ENCODE results near the gene OSBPL8.

Gene OSBPL8

GRCh38 chr12:76445462-76445861, 114.1 kb downstream of the OSBPL8 start:
- no peak for TF ChIP-seq CTCF (IDR thresholded peaks at IDR 0.05; ENCODE audit: insufficient read depth, low read length, missing control alignments)
- DNase-seq (ENCODE audit: low read depth, low spot score), result no peak
- no peak overlapping the region for H3K4me3 ChIP-seq (ENCODE audit: low read depth, low read length)
- POLR2A ChIA-PET, result no interaction called here
- CTCF ChIA-PET, result interaction anchor here (1.2 kb wide), 1 partner anchor 10 kb away, joined by 3 read pairs; no protein-coding TSS in a partner anchor

- TF ChIP-seq CTCF (IDR thresholded peaks at IDR 0.05; ENCODE audit: insufficient read depth, low read length, missing control alignments), result no peak
- ChIA-PET CTCF (interaction anchor here (1.5 kb wide), 1 partner anchor 11 kb away, joined by 7 read pairs; no protein-coding TSS in a partner anchor), POLR2A (no interaction called here)
- H3K4me3 ChIP-seq (ENCODE audit: low read depth, low read length), result no peak overlapping the region
- DNase-seq (ENCODE audit: low read depth, low spot score), result no peak
Measured at GRCh38 chr12:76444408-76444984, 115.1 kb downstream of the OSBPL8 start.

- POLR2A ChIA-PET, result no interaction called here
- H3K4me3 ChIP-seq (ENCODE audit: low read depth, low read length), result no peak overlapping the region
- DNase-seq (ENCODE audit: low read depth, low spot score), result no peak
- CTCF ChIA-PET, result interaction anchor here (1.2 kb wide), 2 partner anchors 10 to 14 kb away, joined by 3 to 4 read pairs; no protein-coding TSS in a partner anchor
- TF ChIP-seq CTCF (IDR thresholded peaks at IDR 0.05; ENCODE audit: insufficient read depth, low read length, missing control alignments), result no peak
Measured at GRCh38 chr12:76441016-76441415, 118.6 kb downstream of the OSBPL8 start.

- no peak for DNase-seq (ENCODE audit: low read depth, low spot score)
- POLR2A ChIA-PET, result no interaction called here
- CTCF ChIA-PET, result no interaction called here
- no peak for TF ChIP-seq CTCF (IDR thresholded peaks at IDR 0.05; ENCODE audit: insufficient read depth, low read length, missing control alignments)
- no peak overlapping the region for H3K4me3 ChIP-seq (ENCODE audit: low read depth, low read length)
Measured at GRCh38 chr12:76432733-76433132, 126.8 kb downstream of the OSBPL8 start.

GRCh38 chr12:76428117-76428516, 131.5 kb downstream of the OSBPL8 start:
- no peak overlapping the region for H3K4me3 ChIP-seq (ENCODE audit: low read depth, low read length)
- DNase-seq (ENCODE audit: low read depth, low spot score), result no peak
- ChIA-PET CTCF (no interaction called here), POLR2A (no interaction called here)
- no peak for TF ChIP-seq CTCF (IDR thresholded peaks at IDR 0.05; ENCODE audit: insufficient read depth, low read length, missing control alignments)

DNA sequence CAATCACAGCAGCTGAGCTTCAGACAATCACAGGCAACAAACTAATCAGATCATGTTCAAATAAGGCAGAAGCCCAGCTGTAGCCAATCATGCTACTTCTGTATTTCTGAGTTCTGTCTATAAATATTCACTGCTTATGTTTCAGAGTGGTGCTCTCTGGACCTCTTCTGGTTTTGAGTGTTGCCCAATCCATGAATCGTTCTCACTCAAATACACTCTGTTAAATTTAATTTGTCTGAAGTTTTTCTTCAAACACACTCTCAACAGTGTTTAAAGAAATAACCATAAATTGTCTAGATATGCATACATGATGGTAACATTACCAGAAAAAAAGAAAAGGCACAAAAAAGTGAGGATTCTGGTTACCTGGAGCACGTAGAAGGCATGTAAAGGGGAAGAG, 133.4 kb downstream of the OSBPL8 start:
- POLR2A ChIA-PET, result no interaction called here
- DNase-seq (ENCODE audit: low read depth, low spot score), result no peak
- no peak overlapping the region for H3K4me3 ChIP-seq (ENCODE audit: low read depth, low read length)
- no peak for TF ChIP-seq CTCF (IDR thresholded peaks at IDR 0.05; ENCODE audit: insufficient read depth, low read length, missing control alignments)
- CTCF ChIA-PET, result no interaction called here
